ENCODE measurements around the gene CDHR4.
"Not testable (repeated sequence)": the region's sequence is repeated elsewhere in the genome, so short reads cannot be mapped to it uniquely, and the experiment has no call there.

Gene CDHR4

DNA sequence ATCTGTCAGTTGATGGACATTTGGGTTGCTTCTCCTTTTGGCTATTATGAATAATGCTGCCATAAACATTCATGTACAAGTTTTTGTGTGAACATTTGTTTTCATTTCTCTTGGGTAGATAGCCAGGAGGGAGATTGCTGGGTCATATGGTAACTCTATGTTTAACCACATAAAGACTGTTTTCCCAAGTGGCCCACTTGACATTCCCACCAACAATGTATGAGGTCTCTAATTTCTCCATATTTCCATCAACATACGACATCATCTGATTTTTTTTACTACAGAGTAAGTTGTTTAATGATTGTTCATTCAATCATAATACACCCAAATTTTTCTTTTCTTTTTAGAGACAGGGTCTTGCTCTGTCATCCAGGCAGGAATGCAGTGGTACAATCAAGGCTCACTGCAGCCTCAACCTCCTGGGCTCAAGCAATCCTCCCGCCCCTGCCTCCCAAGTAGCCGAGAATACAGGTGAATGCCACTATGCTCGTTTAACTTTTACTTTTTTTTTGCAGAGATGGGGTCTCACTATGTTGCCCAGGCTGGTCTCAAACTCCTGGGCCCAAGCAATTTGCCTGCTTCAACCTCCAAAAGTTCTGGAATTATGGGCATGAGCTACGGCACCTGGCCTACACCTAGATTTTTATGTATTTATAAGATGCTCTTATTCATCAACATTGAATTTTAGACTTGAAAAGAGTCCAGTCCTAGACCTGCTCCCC, 20.2 kb downstream of the CDHR4 start:
- DNase-seq = no peak

- DNase-seq = not testable (repeated sequence)
These were observed 23.6 kb downstream of the CDHR4 start for GRCh38 chr3:49776101-49776500.

DNA sequence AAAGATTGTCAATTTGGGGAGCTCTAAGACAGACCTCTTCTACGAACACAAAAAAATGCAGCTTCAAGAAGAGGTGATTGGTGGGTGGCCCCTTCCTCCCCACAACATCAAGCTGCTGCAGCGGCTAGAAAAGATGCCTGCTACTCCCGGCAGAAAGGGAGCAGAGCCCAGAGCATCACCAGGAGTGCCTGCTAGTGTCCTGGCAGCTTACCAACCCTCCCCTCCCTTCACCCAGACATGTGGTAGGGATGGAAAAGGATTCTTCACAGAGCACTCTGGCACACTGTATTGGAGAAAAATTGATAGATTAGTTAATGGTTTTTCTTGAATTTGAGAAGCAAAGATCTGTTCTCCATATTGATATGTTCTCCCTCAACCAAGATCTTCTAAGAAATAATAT, 24.1 kb downstream of the CDHR4 start:
- no peak for DNase-seq

- DNase-seq = no peak
These were observed 27.0 kb downstream of the CDHR4 start for GRCh38 chr3:49772703-49773102.

DNA sequence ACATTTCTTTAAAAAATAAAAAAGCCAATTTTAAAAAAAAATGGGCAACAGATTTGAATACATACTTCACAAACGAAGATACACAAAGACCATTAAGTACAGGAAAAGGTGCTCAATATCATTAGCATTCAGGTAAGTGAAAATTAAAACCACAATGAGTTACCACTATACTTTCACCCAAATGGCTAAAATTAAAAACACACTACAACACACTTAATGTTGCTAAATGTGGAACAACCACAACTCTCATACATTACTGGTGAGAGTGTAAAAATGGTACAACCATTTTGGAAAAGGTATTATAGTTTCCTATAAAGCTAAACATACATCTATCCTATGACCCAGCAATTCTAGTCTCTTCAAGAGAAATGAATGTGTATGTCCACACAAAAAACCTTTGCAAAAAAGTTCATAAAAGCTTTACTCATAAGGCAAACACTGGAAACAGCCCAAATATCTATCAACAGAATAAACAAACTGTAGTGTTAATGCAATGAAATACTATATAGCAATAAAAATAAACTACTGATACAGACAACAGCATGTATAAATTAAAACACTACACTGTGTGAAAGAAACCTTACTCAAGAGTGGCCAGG, 28.2 kb downstream of the CDHR4 start:
- no peak for DNase-seq

- no peak for DNase-seq
These were observed 29.7 kb downstream of the CDHR4 start for GRCh38 chr3:49769926-49770325.

- no peak for DNase-seq
These were observed 30.3 kb downstream of the CDHR4 start for GRCh38 chr3:49769286-49769915.

- no peak for DNase-seq
These were observed 35.7 kb downstream of the CDHR4 start for GRCh38 chr3:49763981-49764380.

- DNase-seq = no peak
These were observed 38.0 kb downstream of the CDHR4 start for GRCh38 chr3:49761661-49762060.

- DNase-seq = no peak
These were observed 40.4 kb downstream of the CDHR4 start for GRCh38 chr3:49759226-49759625.

GRCh38 chr3:49757197-49757596, 42.5 kb downstream of the CDHR4 start:
- DNase-seq = no peak

DNA sequence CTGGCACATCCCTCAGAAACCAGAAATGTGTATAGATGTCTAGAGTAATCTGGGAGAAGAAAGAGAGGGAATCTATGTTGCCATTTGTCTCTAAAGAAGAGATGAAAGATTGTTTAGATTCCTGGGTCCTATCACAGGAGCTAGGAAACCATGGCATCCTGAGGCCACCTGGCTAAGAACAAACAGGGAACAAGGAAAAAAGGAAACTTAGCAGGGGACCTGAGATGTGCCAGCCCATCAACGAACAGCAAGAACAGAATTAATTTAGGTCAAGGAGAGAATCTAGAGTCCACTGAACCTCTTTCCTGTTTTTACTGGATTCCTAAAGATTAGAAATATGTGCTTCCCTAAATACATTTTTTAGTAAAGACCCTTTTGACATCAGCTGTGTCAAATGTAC, 43.6 kb downstream of the CDHR4 start:
- DNase-seq = no peak

DNA sequence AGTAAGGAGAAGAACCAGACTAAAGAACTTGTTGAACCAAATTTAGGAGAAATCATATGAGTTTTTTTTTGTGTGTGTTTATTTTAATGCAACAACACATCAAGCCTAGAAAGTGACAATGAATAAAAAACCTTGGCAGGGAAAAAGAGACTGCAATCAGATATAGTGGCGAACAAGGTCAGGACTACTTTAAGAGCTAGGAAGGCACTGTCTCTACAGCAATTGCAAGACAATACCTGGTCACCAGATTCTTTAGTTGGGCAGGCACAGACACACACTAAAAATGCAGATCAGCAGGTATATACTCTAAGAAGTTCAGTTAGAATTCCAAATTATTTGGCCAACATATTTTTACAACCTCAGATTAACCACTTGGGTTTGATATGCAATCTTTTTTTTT, 45.1 kb downstream of the CDHR4 start:
- no peak for DNase-seq

DNA sequence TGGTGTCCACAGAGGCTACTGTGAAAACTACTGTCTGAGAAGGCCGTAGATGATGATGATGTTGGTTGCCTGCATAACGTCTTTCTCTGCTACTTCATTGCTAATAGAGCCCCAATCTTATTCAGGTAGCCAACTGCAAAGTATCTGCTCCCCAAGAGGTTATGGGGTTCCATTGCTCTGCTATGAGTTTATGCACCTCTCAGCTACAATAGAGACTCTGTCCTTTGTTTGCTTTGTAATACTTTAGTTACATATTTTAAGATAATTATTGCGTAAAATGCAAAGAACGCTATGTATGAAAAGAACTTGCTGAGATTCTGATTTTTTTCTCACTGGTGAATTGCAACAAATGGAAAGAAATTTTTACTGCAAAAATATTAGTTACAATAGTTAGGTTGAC, 48.2 kb downstream of the CDHR4 start:
- no peak for DNase-seq

- DNase-seq = no peak
These were observed 49.6 kb downstream of the CDHR4 start for GRCh38 chr3:49750056-49750455.

DNA sequence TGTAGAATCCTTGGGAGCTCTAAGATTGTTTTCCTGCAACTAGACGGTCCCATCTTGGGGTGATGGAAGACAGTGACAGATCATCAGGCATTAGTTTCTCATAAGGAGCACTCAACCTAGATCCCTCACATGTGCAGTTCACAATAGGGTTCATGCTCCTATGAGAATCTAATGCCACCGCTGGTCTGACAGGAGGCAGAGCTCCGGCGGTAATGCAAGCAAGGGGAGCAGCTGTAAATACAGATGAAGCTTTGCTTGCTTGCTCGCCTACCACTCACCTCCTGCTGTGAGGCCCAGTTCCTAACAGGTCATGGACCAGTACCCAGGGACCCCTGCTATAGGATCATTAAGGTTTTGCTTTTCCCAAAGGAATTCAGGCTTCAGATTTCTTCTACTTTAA, 50.8 kb downstream of the CDHR4 start:
- not testable (repeated sequence) for DNase-seq

DNA sequence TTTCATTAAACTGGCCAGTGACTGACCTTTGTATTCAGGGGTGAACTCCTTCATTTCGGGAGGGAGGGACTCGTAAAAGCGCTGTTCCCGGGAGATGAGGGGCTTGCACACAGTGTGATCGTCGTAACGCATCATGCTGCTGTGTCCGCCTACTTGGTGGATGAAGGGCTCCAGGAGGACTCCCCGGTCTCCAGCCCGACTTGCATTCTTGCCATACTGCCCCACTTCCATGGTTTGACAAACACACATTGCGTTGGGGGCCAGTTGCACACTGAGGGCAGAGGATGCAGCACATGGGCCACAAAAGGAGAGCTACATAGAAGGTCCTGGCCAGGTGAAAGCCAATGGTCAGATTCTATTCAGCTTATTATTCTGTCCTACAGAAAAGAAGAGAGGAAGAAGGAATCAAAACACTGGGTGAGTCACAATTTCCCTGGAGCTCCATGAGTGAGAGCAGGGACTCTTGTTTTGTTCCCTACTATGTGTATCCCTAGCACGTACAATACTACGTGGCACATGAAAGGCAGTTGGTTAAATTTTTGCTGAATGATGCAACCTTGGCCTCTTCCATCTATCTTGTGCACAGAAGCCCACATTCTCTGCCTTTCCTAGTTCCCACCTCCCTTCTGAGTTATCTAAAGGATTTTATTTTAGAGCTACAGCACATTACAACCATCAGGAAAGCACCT, 51.7 kb downstream of the CDHR4 start:
- DNase-seq = no peak

DNA sequence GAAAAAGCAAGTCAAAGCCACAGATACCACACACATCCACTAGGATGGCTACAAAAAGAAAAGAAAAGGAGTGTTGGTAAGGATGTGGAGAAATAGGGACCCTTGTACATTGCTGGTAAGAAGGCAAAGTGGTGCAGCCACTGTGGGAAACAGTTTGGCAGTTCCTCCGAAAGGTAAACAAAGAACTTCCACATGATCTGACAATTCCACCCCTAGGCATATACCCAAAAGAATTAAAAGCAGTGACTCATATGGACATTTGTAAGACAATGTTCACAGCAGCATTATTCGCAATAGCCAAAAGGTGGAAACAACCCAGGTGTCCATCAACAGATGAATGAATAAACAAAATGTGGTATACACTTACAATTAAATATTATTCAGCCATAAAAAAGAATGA, 53.7 kb downstream of the CDHR4 start:
- no peak for DNase-seq
